ENCODE measurements around the gene FPGS.

Gene FPGS

DNA sequence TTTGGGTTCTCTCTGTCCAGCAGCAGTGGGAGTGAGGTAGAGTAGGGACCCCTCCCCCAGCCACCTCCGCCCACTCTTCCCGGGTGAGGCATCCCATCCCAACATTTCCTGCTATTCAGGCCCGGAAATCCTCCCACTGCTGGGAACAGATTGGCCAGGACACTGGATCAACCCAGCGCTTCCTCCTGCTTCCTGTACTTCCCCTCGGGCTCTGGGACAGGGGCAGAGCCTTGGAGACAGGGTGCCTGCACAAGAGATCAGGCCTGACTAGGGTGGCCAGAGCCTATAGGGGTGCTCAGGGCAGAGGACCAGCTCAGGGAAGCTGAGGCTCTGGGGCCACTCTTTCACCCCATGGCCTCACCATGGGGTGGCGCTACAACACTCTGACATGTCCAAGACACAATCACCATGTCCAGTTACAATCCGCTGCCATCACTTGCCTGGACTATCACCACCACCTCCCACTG lies 38.7 kb upstream of the FPGS start:
- Mint-ChIP-seq H3K27me3 (no peaks in the 10 kb centered on the region), H3K27ac (ENCODE audit: low read depth) (peak overlapping the region; percentile 96), H3K36me3 (ENCODE audit: insufficient read depth) (peaks cover 39% of the 10 kb centered on the region), H3K4me3 (peak overlapping the region; percentile 20), H3K4me1 (peaks cover 64% of the 10 kb centered on the region), H3K9me3 (no peaks in the 10 kb centered on the region)
- ATAC-seq (replicated peaks; ENCODE audit: extremely low read depth, poor library complexity, severe bottlenecking) (no peak), DNase-seq (ENCODE audit: low spot score in 2 of 2) (no peak)

DNA sequence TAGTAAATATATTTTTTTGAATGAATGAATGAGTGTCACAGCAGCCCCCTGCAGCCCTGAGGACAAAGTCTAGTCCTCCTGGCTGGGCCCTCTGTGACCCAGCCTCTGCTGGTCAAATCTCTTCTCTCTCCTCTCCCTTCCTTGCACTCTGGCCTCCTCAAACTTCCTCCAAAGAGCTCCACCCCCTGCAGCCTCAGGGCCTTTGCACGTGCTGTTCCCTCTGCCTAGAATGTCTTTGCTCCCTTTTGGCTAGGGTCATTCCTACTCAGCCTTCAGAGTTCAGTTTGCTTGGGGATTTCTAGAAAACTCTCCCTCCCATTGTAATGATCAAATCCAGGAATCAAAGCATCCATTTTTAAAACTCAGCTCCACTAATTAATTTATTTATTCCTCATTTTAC lies 37.3 kb upstream of the FPGS start:
- Mint-ChIP-seq H3K27ac (ENCODE audit: low read depth) (peak overlapping the region; percentile 96), H3K9me3 (no peaks in the 10 kb centered on the region), H3K4me3 (no peak overlapping the region), H3K4me1 (peaks cover 75% of the 10 kb centered on the region), H3K36me3 (ENCODE audit: insufficient read depth) (peaks cover 31% of the 10 kb centered on the region), H3K27me3 (no peaks in the 10 kb centered on the region)
- DNase-seq (ENCODE audit: low spot score in 2 of 2) (no peak), ATAC-seq (replicated peaks; ENCODE audit: extremely low read depth, poor library complexity, severe bottlenecking) (no peak)

DNA sequence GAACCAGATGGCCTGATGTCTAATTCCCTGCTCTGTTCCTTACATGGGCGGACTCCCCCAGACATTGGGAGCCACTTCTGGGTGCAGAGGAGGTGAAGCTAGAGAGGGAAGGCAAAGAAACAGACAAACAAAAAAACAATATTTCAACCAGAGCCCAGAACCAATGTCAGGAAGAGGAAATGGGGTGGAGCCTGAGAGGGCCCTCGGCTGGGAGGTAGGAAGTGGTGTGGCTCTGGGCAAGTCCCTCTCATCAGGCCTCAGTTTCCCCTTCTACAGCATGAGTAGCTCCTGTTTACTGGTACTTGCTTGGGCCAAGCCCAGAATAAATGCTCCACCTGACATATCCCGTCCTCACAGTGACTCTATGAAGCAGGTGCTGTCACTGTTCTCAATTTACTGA lies 35.3 kb upstream of the FPGS start:
- Mint-ChIP-seq H3K9me3 (no peaks in the 10 kb centered on the region), H3K27me3 (no peaks in the 10 kb centered on the region), H3K36me3 (ENCODE audit: insufficient read depth) (peaks cover 35% of the 10 kb centered on the region), H3K4me3 (peak overlapping the region; percentile 68), H3K27ac (ENCODE audit: low read depth) (peak overlapping the region; percentile 96), H3K4me1 (peaks cover 85% of the 10 kb centered on the region)
- ATAC-seq (replicated peaks; ENCODE audit: extremely low read depth, poor library complexity, severe bottlenecking) (no peak), DNase-seq (ENCODE audit: low spot score in 2 of 2) (no peak)

DNA sequence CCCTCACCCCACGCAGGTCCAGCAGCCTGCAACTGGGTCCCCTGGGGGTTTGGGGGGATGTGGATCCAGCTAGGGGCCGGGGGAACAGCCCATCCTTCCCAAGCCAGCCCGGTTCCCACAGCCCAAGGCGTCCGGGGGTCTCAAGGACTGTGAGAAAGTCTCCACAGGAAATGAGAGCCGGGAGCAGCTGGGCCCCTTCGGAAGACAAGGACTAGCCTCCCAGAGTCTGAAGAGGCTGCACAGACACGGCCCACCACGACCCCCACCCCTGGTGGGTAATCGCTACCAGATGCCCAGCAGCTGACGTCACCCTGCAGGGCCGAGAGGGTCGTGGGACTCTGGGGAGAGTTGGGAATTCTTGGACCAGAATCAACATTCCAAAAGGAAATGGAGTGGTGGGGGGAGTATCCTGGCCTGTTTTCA lies 34.8 kb upstream of the FPGS start:
- peak overlapping the region; percentile 68 for H3K4me3 Mint-ChIP-seq
- H3K4me1 Mint-ChIP-seq, result peaks cover 82% of the 10 kb centered on the region
- no peak for DNase-seq (ENCODE audit: low spot score in 2 of 2)
- peak overlapping the region; percentile 96 for H3K27ac Mint-ChIP-seq (ENCODE audit: low read depth)
- H3K9me3 Mint-ChIP-seq, result no peaks in the 10 kb centered on the region
- no peaks in the 10 kb centered on the region for H3K27me3 Mint-ChIP-seq
- H3K36me3 Mint-ChIP-seq (ENCODE audit: insufficient read depth), result peaks cover 40% of the 10 kb centered on the region
- ATAC-seq (replicated peaks; ENCODE audit: extremely low read depth, poor library complexity, severe bottlenecking), result no peak

DNA sequence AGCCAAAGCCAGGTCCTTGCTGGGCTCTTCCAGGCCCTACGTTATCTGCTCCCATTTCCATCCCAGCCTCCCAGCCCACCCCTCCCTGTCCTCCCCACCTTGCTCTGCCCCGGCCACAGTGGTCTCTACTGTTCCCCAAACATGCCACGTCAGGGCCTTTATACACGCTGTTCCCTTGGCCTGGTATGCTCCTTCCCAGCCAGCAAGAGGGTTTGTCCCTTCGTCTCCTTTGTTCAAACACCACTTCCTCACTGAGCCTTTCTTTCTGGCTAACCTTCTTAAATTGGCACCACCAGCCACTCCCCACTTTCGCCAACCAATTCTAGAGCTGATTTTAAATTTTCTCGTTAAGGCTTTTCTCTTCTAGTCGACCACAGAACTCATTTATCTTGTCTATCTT lies 34.0 kb upstream of the FPGS start:
- H3K27ac Mint-ChIP-seq (ENCODE audit: low read depth), result peak overlapping the region; percentile 96
- ATAC-seq (replicated peaks; ENCODE audit: extremely low read depth, poor library complexity, severe bottlenecking), result no peak
- H3K36me3 Mint-ChIP-seq (ENCODE audit: insufficient read depth), result peaks cover 48% of the 10 kb centered on the region
- peak overlapping the region; percentile 68 for H3K4me3 Mint-ChIP-seq
- peaks cover 78% of the 10 kb centered on the region for H3K4me1 Mint-ChIP-seq
- no peaks in the 10 kb centered on the region for H3K9me3 Mint-ChIP-seq
- no peaks in the 10 kb centered on the region for H3K27me3 Mint-ChIP-seq
- DNase-seq (ENCODE audit: low spot score in 2 of 2), result no peak

DNA sequence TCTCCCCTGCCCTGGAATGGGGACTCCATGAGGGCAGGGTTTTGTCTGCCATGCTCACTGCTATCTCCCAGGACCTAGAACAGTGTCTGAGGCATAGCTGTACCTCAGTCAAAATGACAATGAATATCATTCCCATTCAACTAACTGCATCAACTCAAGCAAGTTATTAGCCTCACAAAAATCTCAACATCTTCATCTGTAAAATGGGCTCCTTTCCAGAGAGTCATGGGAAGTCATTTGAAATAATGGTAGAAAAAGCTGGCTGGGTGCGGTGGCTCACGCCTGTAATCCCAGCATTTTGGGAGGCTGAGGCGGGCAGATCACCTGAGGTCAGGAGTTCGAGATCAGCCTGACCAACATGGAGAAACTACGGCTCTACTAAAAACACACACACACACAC lies 33.6 kb upstream of the FPGS start:
- Mint-ChIP-seq H3K36me3 (ENCODE audit: insufficient read depth) (peaks cover 52% of the 10 kb centered on the region), H3K4me3 (peak overlapping the region; percentile 68)
- ATAC-seq (replicated peaks; ENCODE audit: extremely low read depth, poor library complexity, severe bottlenecking), result no peak

DNA sequence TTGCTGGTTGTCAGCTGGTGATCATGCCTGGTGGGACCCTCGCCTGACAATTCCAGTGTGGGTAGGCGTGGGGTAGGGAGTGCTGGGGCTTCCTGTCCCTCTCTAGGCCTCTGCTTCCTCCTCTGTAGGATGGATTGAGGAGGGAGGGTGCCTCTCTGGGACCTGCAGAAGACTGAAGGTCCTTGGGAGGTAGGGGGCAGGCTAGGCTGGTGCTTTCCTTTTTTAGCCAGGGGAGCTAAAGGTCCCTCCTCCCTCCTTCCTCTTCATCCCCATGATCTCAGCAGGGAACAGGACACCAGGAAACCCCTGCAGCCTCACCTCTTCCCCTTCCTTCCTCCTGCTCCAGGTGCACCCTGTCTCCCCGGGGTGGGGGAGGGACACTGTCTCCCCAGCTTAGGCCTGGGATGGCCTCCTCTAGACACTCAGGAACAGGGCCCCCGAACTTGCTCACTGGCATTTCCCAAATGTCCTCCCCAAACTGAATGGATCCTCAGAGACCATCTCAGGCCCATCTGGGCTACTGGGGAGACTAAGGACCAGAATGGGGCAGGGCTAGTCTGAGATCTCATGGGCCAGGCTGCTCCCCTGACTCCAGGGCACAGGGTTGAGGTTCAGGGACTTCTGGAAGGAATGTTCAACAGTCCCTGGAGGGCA lies 32.6 kb upstream of the FPGS start:
- Mint-ChIP-seq H3K4me3 (peak overlapping the region; percentile 87), H3K9me3 (no peaks in the 10 kb centered on the region), H3K4me1 (peaks cover 71% of the 10 kb centered on the region), H3K36me3 (ENCODE audit: insufficient read depth) (peaks cover 55% of the 10 kb centered on the region), H3K27me3 (no peaks in the 10 kb centered on the region), H3K27ac (ENCODE audit: low read depth) (peak overlapping the region; percentile 96)
- no peak for DNase-seq (ENCODE audit: low spot score in 2 of 2)
- ATAC-seq (replicated peaks; ENCODE audit: extremely low read depth, poor library complexity, severe bottlenecking), result no peak

More for the DNA sequence above, 33.6 kb upstream of the FPGS start:
- Mint-ChIP-seq H3K4me1 (peaks cover 77% of the 10 kb centered on the region), H3K27me3 (no peaks in the 10 kb centered on the region), H3K27ac (ENCODE audit: low read depth) (peak overlapping the region; percentile 96), H3K9me3 (no peaks in the 10 kb centered on the region)
- no peak for DNase-seq (ENCODE audit: low spot score in 2 of 2)

DNA sequence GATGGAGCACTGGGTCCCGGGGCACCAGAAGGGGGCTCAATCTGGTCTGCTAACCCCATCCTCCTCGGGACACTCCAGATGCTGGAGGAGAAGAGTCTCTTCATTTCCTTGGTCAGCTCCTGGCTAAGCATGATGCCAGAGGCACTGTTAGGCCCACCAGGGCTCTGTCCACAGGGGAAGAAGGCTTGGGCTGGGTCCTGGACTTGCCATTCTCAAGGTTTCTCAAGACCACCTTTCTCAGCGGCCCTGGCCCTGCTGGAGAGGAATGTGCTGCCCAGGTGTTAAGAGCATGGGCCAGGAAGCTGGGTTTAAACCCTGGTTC lies 32.1 kb upstream of the FPGS start:
- Mint-ChIP-seq H3K36me3 (ENCODE audit: insufficient read depth) (peaks cover 55% of the 10 kb centered on the region), H3K27me3 (no peaks in the 10 kb centered on the region), H3K4me1 (peaks cover 66% of the 10 kb centered on the region), H3K27ac (ENCODE audit: low read depth) (peak overlapping the region; percentile 96), H3K9me3 (no peaks in the 10 kb centered on the region), H3K4me3 (peak overlapping the region; percentile 87)
- ATAC-seq (replicated peaks; ENCODE audit: extremely low read depth, poor library complexity, severe bottlenecking) (no peak), DNase-seq (ENCODE audit: low spot score in 2 of 2) (no peak)

DNA sequence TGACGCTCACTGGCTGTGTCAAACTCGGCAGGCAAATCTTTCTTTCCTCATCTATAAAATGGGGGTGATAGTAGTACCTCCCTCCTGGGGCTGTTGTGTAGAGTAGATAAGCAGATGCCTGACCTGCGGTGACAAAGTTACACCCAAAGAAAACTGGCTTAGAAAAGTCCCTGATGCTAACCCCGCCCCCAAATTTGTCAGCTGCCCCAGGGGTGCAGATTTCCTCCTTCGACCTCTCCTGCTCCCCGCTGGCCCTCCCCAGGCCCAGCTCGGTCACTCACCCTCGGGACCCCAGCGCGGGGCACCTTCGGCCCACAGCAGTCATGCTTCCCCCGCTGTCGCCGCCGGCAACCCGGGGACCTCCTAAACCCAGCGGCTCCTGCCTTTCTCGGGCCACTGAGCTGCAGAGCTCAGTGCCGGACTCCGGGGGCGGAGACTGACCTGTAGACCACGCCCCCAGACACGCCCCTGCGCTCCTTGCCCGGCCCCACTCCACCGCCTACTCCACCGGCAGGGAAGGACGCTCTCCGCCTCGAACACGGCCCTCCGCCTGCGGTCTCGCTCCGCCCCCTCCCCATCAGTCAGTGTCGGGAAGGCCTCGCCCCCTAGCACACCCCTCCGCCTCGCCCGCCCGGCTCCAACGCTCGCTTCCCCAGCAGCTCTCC lies 31.6 kb upstream of the FPGS start:
- H3K27me3 Mint-ChIP-seq, result no peaks in the 10 kb centered on the region
- peaks cover 63% of the 10 kb centered on the region for H3K4me1 Mint-ChIP-seq
- peak overlapping the region; percentile 96 for H3K27ac Mint-ChIP-seq (ENCODE audit: low read depth)
- peak overlapping the region; percentile 87 for H3K4me3 Mint-ChIP-seq
- DNase-seq (ENCODE audit: low spot score in 2 of 2), result peak; percentile 81 to 91
- peak; percentile 88 for ATAC-seq (replicated peaks; ENCODE audit: extremely low read depth, poor library complexity, severe bottlenecking)
- peaks cover 56% of the 10 kb centered on the region for H3K36me3 Mint-ChIP-seq (ENCODE audit: insufficient read depth)
- no peaks in the 10 kb centered on the region for H3K9me3 Mint-ChIP-seq

DNA sequence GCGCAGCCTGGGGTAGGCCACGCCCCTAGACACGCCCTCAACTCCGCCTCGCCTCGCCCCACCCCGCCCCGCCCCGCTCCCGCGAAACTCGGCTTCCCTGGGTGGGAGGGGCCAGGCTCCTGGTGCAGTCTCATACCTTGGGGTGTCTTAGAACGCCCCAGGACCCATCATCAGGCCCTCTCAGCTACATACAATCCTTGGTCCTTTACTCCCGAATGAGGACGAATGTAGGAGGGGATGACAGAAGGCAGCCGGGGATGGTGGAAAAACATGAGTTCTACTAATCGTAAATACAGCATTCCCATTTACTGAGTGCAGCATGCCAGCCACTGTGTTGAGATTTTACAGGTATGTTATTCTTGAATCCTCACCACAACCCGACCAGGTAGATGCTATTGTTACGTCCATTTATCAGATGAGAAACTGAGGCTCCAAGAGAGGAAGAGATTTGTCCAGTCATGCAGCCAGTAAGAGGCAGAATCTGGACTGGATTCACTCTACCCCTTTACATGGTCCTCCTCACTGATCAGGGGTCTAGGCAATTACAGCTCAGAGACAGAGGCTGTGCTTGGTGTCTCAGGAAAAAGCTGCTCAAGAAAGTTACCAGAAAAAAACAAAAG lies 31.0 kb upstream of the FPGS start:
- peaks cover 56% of the 10 kb centered on the region for H3K4me1 Mint-ChIP-seq
- H3K4me3 Mint-ChIP-seq, result peak overlapping the region; percentile 87
- H3K9me3 Mint-ChIP-seq, result no peaks in the 10 kb centered on the region
- no peak for ATAC-seq (replicated peaks; ENCODE audit: extremely low read depth, poor library complexity, severe bottlenecking)
- no peaks in the 10 kb centered on the region for H3K27me3 Mint-ChIP-seq
- peak overlapping the region; percentile 96 for H3K27ac Mint-ChIP-seq (ENCODE audit: low read depth)
- peaks cover 59% of the 10 kb centered on the region for H3K36me3 Mint-ChIP-seq (ENCODE audit: insufficient read depth)
- DNase-seq (ENCODE audit: low spot score in 2 of 2), result no peak

DNA sequence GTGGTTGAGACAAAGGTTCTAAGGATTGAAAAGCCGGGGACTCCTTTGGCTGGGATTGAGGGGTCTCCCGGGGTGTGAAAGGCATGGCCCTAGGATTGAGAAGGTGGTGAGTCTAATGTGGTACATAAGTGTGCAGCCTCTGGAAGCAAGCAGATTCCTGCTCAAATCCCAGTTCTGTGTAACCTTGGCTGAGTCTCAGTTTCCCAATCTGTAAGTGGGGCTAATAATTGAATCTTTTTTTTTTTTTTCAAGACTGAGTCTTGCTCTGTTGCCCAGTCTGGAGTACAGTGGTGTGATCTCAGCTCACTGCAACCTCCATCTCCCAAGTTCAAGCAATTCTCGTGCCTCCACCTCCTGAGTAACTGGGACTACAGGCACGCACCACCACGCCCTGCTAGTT lies 30.1 kb upstream of the FPGS start:
- no peaks in the 10 kb centered on the region for H3K9me3 Mint-ChIP-seq
- peaks cover 51% of the 10 kb centered on the region for H3K4me1 Mint-ChIP-seq
- ATAC-seq (replicated peaks; ENCODE audit: extremely low read depth, poor library complexity, severe bottlenecking) (no peak), DNase-seq (ENCODE audit: low spot score in 2 of 2) (no peak)
- no peaks in the 10 kb centered on the region for H3K27me3 Mint-ChIP-seq
- peaks cover 55% of the 10 kb centered on the region for H3K36me3 Mint-ChIP-seq (ENCODE audit: insufficient read depth)
- peak overlapping the region; percentile 6 for H3K4me3 Mint-ChIP-seq
- no peak overlapping the region for H3K27ac Mint-ChIP-seq (ENCODE audit: low read depth)

DNA sequence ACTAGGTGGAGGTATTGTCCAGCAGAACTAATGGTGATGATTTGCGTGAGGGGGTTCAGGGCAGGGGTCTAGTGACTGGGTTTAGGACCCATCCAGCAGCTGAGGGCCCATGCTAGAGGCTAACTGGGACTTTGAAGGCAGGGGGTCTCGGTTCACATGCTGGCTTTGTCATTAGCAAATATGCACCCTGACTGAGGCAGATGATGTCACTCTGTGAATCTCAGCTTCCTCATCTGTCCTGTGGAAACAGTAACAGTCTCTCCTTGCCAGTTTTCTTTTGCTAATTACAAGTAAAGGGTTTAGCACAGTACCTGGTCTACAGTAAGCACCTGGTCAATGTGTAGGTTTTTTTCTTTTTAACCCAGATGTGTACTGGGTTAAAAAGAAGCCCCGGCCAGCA lies 29.4 kb upstream of the FPGS start:
- H3K27ac Mint-ChIP-seq (ENCODE audit: low read depth), result peak overlapping the region; percentile 72
- peaks cover 53% of the 10 kb centered on the region for H3K4me1 Mint-ChIP-seq
- DNase-seq (ENCODE audit: low spot score in 2 of 2) (no peak), ATAC-seq (replicated peaks; ENCODE audit: extremely low read depth, poor library complexity, severe bottlenecking) (no peak)
- no peaks in the 10 kb centered on the region for H3K9me3 Mint-ChIP-seq
- no peaks in the 10 kb centered on the region for H3K27me3 Mint-ChIP-seq
- H3K36me3 Mint-ChIP-seq (ENCODE audit: insufficient read depth), result peaks cover 57% of the 10 kb centered on the region
- H3K4me3 Mint-ChIP-seq, result no peak overlapping the region

DNA sequence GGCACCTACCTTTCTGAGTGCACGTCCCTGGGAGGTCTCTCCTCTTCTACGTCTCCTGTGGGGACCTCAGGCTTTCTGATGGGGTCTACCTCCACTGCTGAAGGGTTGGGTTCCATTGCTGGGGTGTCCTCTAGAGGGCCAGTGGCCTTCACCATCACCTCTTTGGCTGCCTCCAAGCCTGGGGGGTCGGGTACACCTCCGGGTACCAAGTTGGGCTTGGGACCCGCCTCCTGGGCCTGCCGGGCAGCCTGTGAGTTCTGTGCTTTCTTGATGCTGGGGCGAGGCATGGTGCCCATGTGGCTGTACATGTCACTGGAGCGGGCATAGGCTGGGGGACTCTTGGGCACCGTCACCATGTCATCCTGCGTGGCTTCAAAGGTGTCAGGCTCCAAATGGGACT lies 28.7 kb upstream of the FPGS start:
- no peak for DNase-seq (ENCODE audit: low spot score in 2 of 2)
- Mint-ChIP-seq H3K4me1 (peaks cover 49% of the 10 kb centered on the region), H3K27ac (ENCODE audit: low read depth) (peak overlapping the region; percentile 72), H3K36me3 (ENCODE audit: insufficient read depth) (peaks cover 53% of the 10 kb centered on the region), H3K27me3 (no peaks in the 10 kb centered on the region), H3K4me3 (peak overlapping the region; percentile 9), H3K9me3 (no peaks in the 10 kb centered on the region)
- no peak for ATAC-seq (replicated peaks; ENCODE audit: extremely low read depth, poor library complexity, severe bottlenecking)
